HL-60/S4 (cell line): ENCODE measurements around the gene ANKFN1.

Experiments used
- in situ Hi-C: fragments of 300-500 bp; cut with MboI; formaldehyde crosslinking; loops from 2 replicates; pipeline ENCODE4 v1.14.3; 2022; ENCODE audit warnings: low sequenced_read_pairs

The ANKFN1 gene

DNA sequence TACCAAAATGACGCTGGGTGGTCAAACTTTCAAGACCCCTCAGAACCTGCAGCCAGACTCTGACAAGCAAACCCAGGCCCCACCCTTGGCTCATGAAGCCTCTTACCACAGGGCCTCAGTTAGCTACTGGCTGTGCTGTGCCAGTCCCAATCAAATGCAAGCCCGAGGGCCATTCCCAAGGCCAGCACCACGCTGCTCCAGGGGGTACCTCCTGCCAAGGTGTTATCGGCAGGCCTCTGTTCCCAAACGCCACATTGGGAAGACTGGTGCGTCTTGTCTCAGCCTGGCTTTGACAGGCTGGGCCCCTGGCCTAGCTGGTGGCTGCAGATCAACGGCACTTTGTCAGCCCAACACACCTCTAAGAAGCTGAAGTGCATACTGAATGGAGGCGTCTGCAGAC is 404.4 kb downstream of the ANKFN1 start:
- in situ Hi-C loops = no loop called here

DNA sequence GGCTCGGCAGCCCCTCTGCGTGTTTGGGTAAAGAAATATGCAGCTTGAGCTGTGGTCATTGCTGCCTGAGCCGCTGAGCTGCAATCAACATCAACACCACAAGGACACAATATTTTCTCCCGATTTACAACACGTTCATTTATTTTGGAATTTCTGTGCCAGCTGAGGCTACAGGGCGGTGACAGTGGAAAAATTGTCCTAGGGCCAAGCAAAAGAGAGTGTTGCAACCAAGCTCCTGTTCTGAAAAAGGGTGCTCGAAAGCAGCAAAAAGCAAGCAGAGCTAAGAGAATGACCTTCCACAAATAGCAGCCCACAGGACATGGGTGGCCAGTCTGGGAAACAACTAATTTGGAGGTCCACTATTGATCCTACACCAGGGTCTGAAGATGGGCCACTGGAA is 404.8 kb downstream of the ANKFN1 start:
- in situ Hi-C loops = no loop called here
